HS-27A (cell line): ENCODE results near the gene MYH7.
"Not testable (repeated sequence)": the region's sequence is repeated elsewhere in the genome, so short reads cannot be mapped to it uniquely, and the experiment has no call there.

ENCODE experiments used
- DNase-seq: peaks from one replicate; pipeline ENCODE4 v3.0.0-alpha.2; 2012; ENCODE audit warnings: low read depth, missing footprints

The MYH7 gene

DNA sequence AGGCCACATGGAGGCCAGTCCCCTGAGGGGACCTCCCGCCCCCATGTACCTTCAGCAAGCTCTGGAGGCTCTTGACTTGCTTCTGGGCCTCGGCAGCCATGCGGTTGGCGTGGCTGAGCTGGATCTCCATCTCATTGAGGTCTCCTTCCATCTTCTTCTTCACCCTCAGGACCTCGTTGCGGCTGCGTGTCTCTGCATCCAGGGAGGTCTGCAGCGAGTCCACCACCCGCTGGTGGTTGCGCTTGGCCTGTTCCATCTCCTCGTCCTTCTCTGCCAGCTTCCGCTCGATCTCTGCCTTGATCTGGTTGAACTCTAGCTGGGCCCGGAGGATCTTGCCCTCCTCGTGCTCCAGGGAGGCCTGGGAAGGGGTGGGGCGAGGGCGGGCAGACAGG lies 49.2 kb downstream of the MYH7 start:
- DNase-seq: not testable (repeated sequence)

DNA sequence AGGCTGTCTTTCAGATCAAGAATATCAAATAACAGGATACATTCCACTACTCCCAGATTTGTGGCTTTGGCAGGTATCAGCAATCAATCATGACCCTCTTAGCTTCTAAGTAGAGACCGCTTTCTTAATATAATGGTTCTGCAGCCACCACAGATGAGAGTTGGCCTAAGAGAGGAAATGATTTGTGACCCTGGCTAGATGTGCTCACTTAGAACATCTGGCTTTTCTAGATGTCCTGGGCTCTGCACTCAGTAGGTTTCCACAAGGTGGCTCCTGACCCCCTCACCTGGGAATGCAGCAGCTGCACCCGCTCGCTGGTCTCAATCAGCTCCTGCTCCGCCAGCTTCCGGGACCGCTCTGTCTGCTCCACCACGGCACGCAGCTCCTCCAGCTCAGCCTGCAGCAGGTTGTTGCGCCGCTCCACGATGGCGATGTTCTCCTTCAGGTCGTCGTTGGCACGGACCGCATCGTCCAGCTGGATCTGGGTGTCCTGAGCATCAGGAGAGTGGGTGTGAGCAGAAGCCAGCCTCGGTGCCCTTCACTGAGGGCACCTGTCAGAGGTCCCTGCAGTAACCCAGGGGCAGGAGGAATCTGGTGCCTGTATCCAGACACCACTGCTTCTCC lies 49.7 kb downstream of the MYH7 start:
- no peak for DNase-seq

DNA sequence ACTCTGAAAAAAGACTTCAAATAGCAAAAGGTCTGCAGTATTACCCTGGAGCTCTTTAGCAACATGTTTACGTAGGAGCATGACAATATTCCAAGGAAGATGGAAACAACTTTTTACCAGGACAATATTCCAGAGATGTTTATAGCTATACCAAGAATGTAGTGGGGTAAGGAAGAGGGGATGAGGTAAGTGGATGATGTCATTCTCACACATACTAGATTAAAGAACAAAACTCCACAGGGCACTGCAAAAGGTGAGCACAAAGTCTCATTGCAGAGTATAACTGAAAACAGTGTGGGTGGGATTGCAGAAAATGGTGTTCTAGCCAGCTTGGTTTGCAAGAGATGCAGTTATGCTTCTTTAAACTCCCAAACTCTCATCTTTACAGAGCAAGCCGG lies 50.2 kb downstream of the MYH7 start:
- no peak for DNase-seq

DNA sequence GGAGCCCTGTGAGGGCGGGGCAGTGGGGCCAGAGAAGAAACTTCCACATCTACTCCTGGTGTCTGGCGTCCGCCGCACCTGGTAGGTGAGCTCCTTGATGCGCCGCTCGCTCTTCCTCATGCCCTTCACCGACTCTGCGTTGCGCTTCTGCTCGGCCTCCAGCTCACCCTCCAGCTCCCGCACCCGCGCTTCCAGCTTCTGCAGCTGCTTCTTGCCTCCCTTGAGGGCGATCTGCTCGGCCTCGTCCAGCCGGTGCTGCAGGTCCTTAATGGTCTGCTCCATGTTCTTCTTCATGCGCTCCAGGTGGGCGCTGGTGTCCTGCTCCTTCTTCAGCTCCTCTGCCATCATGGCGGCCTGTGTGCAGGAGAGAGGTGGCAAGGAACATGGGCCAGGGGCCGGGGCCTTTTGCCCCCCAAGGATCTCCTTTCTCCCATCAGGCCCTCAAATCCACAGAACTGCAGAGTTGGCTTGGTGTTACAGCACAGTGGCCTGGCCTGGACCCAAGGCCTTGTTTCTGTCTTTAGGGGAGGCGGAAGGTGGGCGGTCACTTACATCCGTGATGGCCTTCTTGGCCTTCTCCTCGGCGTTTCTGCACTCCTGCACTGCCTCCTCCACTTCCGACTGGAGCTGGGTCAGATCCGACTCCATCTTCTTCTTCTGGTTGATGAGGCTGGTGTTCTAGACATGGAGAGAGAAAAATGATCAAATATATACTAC lies 50.9 kb downstream of the MYH7 start:
- DNase-seq: no peak

DNA sequence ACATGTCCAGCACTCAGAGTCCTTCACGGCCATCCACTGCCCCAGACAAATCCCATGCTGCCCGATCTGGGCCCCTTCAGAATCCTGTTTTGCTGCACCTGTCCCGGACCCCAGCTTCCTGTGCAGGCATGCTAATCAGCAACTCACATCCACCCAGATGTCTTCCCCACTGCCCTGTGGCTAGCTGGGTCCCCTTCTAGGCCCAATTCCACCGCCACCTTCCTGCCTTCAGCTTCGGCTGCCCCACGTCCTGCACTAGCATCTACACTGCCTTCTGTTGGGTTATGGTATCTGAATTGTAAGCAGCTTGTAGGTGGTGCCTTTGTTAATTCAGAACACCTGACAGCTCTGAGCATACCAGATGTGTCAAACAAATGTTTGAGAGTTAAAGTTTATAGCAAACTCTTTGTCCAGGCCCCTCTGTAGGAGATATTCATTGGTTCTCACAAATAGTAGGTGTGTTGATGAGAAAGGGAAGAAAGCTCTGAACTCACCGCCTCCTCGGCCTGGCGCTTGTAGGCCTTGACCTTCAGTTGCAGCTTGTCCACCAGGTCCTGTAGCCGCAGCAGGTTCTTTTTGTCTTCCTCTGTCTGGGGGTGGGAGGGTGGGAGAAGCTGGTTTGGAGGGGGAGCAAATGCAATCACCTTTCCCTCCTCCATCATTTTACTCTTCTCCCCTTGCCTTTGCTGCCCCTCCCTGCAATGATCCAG lies 52.6 kb downstream of the MYH7 start:
- no peak for DNase-seq

DNA sequence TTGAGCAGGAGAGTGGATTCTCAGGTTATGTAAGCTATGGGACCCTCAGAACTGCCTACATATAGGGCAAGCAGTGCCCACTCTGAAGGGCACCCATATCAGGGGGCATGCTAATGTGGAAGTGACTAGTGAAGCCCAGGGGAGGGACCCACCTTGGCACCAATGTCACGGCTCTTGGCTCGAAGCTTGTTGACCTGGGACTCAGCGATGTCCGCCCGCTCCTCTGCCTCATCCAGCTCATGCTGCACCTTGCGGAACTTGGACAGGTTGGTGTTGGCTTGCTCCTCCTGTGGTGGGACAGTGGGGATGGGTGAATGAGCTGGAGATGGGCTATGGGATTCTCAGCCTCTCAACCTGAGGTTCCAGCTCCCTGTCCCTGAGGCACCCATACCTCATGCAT lies 53.2 kb downstream of the MYH7 start:
- no peak for DNase-seq

DNA sequence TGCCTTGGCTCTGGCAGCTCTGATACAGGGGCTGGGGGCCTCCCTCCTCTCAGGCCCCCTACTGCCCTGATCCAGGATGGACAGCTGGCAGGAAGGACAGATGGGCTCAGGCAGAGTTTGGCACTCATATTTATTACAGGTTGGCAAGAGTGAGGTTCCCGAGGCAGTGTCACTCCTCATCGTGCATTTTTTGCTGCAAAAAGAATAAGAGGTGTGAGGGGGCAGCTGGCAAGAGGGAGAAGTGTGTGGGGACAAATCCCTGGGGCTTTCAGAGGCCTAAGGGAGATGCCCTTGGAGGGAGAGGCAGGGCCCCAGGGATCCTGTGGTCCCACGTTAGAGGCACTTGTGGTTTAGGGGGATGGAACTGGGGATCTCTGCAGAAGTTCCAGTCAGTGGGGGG lies 53.6 kb downstream of the MYH7 start:
- DNase-seq: no peak

DNA sequence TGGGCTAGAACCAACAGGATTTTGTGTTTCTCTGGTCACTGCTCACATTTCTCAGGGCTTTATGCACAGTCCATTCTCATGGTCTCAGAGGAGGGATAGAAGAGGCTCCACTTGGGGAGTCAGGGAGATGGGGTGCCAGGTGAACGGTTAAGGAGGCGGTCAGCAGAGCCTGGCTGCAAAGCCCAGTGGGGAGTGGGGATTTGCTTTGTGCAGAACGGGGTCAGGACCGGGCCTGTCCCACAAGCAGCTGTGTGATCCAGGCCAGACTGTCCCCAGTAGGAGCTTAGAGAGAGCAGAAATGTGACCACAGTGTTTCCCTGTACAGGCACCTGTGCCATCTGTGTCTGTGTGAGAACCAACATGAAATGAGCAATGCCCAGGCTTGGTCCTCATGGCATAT lies 54.5 kb downstream of the MYH7 start:
- DNase-seq: no peak

DNA sequence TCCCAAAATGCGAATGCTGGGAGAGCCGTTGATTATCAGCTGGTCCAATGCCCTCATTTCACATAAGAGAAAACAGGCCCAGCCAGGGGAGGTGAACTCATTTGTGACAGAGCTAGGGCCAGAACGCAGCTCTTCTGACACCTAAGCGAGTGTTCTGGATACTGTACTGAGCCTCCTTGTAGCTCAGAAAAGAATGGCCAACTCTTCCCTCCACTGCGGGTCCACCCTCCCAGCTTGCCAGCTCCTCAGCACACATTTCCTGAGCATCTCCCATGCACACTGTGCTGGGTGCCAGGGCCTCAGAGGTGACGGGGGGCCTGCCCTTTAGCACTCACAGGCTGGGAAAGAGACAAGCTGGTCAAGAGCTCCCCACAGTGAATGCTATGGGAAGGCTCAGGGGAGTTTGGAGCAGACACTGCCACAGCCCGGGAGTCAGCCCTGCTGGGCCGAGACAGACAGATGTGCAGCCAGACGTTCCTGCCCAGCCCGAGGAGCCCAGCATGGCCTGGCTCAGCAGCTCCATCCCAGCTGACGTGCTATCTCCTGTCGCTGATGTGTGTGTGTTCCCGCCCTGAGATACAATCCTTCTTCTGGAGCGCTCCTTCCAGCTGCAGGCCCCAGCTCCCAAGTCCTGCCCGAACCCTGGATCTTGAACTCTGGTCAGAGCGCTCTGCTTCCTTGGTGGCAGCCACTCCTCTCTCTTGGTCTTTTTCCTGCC lies 55.1 kb downstream of the MYH7 start:
- DNase-seq: no peak

DNA sequence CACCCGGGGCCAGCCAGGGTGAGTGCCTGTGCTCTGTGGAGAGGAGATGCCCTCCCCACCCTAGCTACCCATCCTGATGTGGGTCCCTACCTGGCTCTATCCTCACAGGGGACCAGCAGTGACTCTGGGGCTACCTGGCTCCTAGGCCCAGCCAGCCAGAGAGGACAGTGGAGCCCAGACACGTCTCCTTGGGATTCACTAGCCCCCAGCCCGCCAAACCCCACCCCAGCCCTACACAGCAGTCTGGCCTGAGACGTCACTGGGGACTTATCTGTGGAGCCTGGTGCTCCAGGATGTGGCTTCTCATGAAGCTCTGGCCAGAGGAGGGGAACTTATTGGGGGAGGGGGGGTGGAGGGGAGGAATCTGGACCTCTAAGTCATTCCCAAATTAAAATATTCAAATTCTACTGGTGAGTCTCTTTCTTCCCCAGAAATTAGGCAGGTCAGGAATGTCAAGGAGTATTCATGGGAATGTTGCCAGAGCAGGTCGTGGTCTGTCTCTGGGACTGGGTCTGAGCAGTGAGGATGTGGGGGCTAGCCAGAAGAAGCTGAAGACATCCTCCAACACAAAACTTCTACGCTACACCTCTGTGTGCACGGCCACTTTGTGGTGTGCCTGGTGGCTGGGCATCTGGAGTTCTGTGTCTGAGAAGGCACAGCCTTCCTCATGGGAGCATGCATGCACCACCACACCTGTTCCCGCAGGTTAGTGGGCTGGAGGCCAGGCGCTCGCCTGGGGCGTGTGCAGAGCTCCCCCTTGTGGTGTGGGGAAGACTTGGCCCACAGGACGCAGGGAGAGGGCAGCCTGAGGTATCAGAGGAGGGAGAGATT lies 55.9 kb downstream of the MYH7 start:
- no peak for DNase-seq

DNA sequence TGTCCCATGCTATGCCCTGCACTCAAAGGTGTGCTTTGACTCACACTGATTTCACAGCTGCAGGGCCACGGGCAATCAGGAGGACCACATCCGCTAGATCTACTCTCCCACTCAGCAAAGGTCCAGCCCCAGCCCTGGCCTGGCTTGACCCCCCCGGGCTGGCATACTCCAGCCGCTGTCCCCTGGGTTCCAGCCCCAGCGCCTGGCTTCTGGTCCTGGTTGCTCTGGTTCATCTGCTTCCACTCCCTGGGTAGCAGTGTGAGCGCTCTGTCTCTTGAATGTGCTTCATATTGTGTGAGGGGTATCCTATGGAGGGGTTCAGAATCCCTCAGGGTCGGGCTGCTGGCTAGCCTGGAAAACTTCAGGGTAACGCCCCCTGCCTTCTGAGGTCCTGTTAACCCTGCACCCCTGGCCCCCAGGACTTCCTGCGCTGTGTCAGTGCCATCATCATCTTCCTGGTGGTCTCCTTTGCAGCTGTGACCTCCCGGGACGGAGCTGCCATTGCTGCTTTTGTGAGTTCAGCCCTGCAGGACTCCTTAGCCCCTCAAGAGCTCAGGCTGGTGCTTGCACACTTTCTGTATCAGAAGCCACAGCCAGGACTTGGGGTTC lies 56.7 kb downstream of the MYH7 start:
- no peak for DNase-seq

DNA sequence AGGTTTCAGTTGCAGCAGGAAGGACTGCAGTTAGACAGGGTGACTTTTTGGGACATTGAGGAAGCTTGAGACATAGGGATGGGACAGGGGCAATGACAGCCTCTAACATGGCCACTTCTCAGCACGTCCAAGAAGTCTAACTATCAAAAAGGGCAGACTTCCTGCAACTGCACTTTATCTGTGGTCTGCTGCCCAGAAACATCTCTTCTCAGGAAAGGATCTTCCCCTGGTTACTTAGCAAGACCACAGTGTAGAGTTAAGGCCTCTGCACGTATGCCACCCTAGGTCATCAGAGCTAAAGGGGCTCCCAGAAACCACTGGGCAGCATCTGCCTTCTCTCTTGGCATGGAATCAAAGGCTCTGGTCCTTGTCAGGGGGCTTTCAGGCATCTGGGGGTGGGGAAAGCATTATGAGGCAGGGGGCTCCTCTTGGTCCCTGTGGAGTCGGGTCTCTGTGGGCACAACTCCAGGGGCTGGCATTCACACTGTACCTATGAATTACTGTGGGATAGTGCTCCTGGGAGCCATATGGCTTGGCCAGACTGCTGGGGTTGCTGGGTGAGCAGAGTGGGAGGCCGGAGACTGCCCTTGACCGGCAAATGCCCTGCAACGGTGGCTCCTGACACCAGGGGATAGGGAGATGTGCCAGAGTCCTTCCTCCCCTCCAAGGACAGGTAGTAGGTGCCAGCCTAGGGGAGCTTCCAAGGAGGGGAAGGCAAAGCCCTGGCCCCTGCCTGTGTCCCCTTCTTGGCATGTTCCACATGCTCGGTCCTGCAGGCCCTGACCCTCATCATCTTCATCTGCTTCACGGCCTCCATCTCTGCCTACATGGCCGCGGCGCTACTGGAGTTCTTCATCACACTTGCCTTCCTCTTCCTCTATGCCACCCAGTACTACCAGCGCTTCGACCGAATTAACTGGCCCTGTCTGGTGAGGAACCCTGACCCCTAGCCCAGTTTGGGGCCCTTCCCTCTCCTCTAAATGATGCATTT lies 57.6 kb downstream of the MYH7 start:
- no peak for DNase-seq

DNA sequence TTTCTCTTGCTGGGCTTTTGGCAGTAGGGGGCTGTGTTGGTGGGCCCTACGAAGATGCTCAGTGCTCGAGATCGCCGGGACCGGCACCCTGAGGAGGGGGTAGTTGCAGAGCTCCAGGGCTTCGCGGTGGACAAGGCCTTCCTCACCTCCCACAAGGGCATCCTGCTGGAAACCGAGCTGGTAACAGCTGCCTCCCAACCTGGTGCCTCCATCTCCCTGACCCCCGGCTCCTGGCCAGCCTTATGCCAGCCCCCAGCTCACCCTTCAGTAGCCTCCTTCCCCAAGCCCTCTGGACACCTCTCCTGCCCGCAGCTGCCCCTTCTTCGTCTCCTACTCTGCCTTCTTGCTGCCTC lies 58.3 kb downstream of the MYH7 start:
- no peak for DNase-seq

DNA sequence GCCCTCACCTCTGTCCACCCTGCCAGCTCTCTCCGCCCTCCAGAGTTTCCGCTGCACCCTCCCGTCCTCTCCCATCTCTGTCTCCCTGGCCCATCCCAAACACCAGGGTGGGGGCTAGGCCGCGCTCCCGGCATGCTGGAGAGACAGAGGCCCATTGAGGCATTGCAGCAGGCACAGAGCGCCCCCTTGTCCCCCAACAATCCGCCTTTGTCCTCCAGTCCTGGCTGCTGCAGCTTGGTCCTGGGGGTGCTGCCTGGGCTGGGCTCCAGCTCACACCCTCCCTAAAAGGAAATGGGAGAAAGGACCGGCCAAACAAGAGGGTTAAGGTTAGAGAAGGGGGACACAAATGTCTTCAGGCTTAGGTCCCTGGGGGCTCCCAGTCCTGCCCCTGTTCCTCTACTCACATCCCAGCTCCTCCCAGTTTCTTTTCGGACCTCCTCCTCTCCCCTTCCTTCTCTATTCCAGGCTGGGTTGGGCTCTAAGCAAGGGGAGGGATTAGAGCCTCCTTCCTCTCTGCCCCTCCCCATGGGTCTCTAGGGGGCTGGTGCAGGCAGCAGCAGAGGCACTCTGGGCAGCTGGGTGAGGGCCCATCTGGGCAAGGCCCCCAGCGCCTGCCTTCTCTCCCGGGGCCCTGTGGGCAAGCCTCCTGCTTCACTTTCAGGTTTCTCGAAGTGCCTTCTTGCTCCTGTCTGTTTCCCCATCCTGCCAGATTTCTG lies 58.8 kb downstream of the MYH7 start, which contains the start of gene CMTM5:
CMTM5 (plus strand) TSS at position 565 of the 716 bp plus-strand sequence. CDS start 206 bp downstream, outside the sequence.
- DNase-seq: no peak

DNA sequence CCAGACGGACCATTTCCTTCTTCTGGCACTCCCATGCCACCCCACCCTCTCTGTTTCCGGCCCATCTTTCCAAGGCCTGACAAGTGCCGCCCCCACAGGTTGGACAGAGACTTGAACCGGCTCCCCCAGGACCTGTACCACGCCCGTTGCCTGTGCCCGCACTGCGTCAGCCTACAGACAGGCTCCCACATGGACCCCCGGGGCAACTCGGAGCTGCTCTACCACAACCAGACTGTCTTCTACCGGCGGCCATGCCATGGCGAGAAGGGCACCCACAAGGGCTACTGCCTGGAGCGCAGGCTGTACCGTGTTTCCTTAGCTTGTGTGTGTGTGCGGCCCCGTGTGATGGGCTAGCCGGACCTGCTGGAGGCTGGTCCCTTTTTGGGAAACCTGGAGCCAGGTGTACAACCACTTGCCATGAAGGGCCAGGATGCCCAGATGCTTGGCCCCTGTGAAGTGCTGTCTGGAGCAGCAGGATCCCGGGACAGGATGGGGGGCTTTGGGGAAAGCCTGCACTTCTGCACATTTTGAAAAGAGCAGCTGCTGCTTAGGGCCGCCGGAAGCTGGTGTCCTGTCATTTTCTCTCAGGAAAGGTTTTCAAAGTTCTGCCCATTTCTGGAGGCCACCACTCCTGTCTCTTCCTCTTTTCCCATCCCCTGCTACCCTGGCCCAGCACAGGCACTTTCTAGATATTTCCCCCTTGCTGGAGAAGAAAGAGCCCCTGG lies 59.8 kb downstream of the MYH7 start:
- DNase-seq: no peak

DNA sequence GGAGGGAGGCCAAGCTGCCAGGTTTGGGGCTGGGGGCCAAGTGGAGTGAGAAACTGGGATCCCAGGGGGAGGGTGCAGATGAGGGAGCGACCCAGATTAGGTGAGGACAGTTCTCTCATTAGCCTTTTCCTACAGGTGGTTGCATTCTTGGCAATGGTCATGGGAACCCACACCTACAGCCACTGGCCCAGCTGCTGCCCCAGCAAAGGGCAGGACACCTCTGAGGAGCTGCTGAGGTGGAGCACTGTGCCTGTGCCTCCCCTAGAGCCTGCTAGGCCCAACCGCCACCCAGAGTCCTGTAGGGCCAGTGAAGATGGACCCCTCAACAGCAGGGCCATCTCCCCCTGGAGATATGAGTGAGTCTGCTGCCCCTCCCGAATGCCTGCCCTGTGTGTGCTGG lies 62.4 kb downstream of the MYH7 start:
- DNase-seq: no peak

DNA sequence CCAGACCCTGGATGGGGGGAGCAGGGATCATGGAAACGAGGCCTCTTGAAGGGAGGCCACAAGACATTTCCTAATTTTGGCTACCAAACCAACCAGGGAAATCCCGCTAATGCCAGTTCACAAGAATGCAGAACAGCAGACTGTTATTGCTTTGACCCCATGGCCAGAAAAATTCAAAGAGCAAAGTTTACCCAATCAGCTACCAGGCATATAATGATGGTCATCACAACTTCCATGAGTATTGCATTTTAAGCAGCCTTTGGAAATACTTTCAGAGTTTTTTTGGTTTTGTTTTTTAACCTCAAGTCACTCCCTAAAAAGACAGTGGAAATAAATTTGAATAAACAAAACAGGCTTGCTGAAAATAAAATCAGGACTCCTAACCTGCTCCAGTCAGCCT lies 63.0 kb downstream of the MYH7 start, which contains the start of gene IL25:
IL25 (plus strand) TSS at position 301 of the 400 bp plus-strand sequence.
- no peak for DNase-seq

DNA sequence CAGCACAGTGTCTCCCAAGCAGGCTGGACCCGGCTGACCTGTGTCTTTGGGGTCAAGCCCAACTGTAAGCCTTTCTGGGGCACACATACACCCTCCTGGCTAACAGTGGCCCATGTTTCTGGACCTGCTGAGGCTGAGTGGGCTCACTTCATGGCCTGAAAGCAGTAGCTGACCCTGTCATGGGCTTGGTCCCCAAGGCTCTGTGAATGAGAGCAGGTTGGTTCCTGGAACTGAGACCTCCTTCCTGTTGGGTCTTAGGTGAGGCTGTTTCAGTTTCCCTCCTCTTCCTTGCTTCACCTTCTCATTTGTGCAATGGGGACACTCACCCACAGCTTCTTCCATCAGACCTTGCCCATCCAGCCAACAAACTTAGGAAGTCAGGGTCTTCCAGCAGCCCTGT lies 63.6 kb downstream of the MYH7 start:
- DNase-seq: no peak

DNA sequence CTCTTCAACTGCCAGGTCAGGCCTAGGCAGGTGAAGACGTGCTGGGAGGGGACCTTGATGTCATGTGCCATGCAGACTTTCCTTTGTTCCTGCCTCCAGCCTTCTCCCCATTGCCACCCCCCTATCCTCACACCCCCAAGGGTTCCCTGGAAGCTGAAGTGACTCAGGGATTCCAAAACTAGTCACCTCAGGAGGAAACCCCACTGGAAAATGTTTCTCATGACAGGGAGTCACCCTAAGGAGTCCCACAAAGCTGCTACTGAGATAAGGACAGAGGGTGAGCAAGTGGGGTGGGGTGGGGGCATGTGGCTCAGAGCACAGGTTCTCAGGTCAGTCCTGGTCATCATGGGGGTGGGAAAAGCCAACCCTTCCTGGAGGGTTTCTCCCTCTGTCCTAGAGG lies 65.2 kb downstream of the MYH7 start:
- no peak for DNase-seq
